ENCODE data around the gene RGP1. TPM values are rescaled to one million over a fixed set of nuclear protein-coding genes. Genes with fewer than 3 reads are reported as not detected.

The RGP1 gene
- polyA plus RNA-seq, 1 experiment, result 19.7 TPM

DNA sequence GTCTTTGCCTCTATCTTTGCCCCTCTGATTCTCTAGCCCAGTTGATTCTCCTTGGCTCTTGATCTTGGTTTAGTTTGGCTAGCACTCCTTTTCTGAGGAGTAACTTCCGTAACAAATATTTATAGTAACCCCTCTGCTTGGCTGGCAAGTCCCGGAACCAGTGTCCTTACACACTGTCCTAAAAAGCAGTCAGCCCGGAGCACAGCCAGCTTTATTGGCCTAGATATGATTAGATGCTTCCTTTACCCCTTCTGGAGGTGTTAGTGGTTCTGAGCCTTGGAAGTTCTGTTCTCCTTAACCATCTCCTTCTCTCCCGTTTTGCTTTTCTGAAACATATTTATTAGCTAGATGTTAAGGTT, 22.0 kb downstream of the RGP1 start:
- DNase-seq (ENCODE audit: low read depth), result no peak
- no peaks in the 10 kb centered on the region for H3K36me3 ChIP-seq (ENCODE audit: control insufficient read depth, insufficient read depth, low read length)
- TF ChIP-seq, protein P1, sequence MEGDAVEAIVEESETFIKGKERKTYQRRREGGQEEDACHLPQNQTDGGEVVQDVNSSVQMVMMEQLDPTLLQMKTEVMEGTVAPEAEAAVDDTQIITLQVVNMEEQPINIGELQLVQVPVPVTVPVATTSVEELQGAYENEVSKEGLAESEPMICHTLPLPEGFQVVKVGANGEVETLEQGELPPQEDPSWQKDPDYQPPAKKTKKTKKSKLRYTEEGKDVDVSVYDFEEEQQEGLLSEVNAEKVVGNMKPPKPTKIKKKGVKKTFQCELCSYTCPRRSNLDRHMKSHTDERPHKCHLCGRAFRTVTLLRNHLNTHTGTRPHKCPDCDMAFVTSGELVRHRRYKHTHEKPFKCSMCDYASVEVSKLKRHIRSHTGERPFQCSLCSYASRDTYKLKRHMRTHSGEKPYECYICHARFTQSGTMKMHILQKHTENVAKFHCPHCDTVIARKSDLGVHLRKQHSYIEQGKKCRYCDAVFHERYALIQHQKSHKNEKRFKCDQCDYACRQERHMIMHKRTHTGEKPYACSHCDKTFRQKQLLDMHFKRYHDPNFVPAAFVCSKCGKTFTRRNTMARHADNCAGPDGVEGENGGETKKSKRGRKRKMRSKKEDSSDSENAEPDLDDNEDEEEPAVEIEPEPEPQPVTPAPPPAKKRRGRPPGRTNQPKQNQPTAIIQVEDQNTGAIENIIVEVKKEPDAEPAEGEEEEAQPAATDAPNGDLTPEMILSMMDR (IDR thresholded peaks at IDR 0.05; ENCODE audit: insufficient read depth, low read depth, low read length), result no peak
- peaks cover 16% of the 10 kb centered on the region for H3K27me3 ChIP-seq (ENCODE audit: control insufficient read depth, insufficient read depth, low read length)
- no peak overlapping the region for H3K4me3 ChIP-seq (ENCODE audit: low read depth, low read length)
- POLR2A ChIA-PET, result no interaction called here
- CTCF ChIA-PET, result interaction anchor here (0.7 to 14.0 kb wide), 7 partner anchors 9 to 22 kb away, joined by 3 to 89 read pairs (median 5); partner anchors contain the start of genes GBA2 and RGP1

- H3K36me3 ChIP-seq (ENCODE audit: control insufficient read depth, insufficient read depth, low read length), result no peaks in the 10 kb centered on the region
- peaks cover 16% of the 10 kb centered on the region for H3K27me3 ChIP-seq (ENCODE audit: control insufficient read depth, insufficient read depth, low read length)
- no peak for DNase-seq (ENCODE audit: low read depth)
- CTCF ChIA-PET, result interaction anchor here (0.7 to 14.0 kb wide), 7 partner anchors 9 to 54 kb away, joined by 3 to 89 read pairs (median 5); partner anchors contain the start of genes GBA2 and RGP1
- no peak overlapping the region for H3K4me3 ChIP-seq (ENCODE audit: low read depth, low read length)
- TF ChIP-seq, protein P1 (IDR thresholded peaks at IDR 0.05; ENCODE audit: insufficient read depth, low read depth, low read length), result no peak
- POLR2A ChIA-PET, result no interaction called here
Observed at GRCh38 chr9:35771534-35771933, 22.4 kb downstream of the RGP1 start.

- no peak for DNase-seq (ENCODE audit: low read depth)
- Histone ChIP-seq H3K27me3 (ENCODE audit: control insufficient read depth, insufficient read depth, low read length) (peaks cover 16% of the 10 kb centered on the region), H3K36me3 (ENCODE audit: control insufficient read depth, insufficient read depth, low read length) (no peaks in the 10 kb centered on the region), H3K4me3 (ENCODE audit: low read depth, low read length) (no peak overlapping the region)
- ChIA-PET POLR2A (no interaction called here), CTCF (interaction anchor here (0.9 to 14.0 kb wide), 5 partner anchors 8 to 54 kb away, joined by 4 to 89 read pairs (median 5); no protein-coding TSS in a partner anchor)
- TF ChIP-seq, protein P1 (IDR thresholded peaks at IDR 0.05; ENCODE audit: insufficient read depth, low read depth, low read length), result no peak
Observed at GRCh38 chr9:35771943-35772342, 22.9 kb downstream of the RGP1 start.

GRCh38 chr9:35774907-35775635, 26.0 kb downstream of the RGP1 start:
- Histone ChIP-seq H3K4me3 (ENCODE audit: low read depth, low read length) (no peak overlapping the region), H3K36me3 (ENCODE audit: control insufficient read depth, insufficient read depth, low read length) (no peaks in the 10 kb centered on the region), H3K27me3 (ENCODE audit: control insufficient read depth, insufficient read depth, low read length) (peaks cover 20% of the 10 kb centered on the region)
- ChIA-PET CTCF (interaction anchor here (0.6 to 14.0 kb wide), 8 partner anchors 11 to 107 kb away, joined by 3 to 89 read pairs (median 3); partner anchors contain the start of genes CREB3, NPR2 and TLN1), POLR2A (interaction anchor here (0.7 kb wide), 1 partner anchor 104 kb away, joined by 3 read pairs; no protein-coding TSS in a partner anchor)
- no peak for DNase-seq (ENCODE audit: low read depth)
- TF ChIP-seq, protein P1 (IDR thresholded peaks at IDR 0.05; ENCODE audit: insufficient read depth, low read depth, low read length), result no peak

DNA sequence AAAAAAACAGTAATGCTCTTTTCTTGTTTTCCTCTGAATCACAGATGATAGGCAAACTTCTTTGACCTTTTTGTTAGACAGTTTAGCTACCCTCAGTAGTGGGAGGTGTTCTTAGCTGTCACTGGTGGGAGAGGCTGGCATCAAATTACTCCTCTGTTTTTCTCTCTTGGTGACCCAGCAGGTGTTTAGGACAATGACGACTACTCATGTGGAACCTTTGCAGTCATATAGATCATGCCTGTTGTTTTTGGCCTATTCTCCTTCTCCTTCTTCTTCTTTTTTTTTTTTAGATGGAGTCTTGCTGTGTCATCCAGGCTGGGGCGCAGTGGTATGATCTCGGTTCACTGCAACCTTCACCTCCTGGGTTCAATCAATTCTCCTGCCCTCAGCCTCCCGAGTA, 26.9 kb downstream of the RGP1 start:
- ChIA-PET POLR2A (no interaction called here), CTCF (interaction anchor here (0.9 to 14.0 kb wide), 7 partner anchors 12 to 106 kb away, joined by 3 to 89 read pairs (median 3); partner anchors contain the start of gene NPR2)
- H3K4me3 ChIP-seq (ENCODE audit: low read depth, low read length), result no peak overlapping the region
- TF ChIP-seq, protein P1 (IDR thresholded peaks at IDR 0.05; ENCODE audit: insufficient read depth, low read depth, low read length), result no peak
- no peak for DNase-seq (ENCODE audit: low read depth)
- peaks cover 12% of the 10 kb centered on the region for H3K27me3 ChIP-seq (ENCODE audit: control insufficient read depth, insufficient read depth, low read length)
- no peaks in the 10 kb centered on the region for H3K36me3 ChIP-seq (ENCODE audit: control insufficient read depth, insufficient read depth, low read length)
